ENCODE data around the gene SYNE1. TPM values are rescaled to one million over a fixed set of nuclear protein-coding genes. Genes with fewer than 3 reads are reported as not detected.
A peak's percentile ranks its signal among the peaks of the same experiment; 100 is the strongest.

SYNE1 gene
- polyA plus RNA-seq, 2 of the 4 experiments (the other 2 are of a cell fraction), result 10.5 to 28.5 TPM

DNA sequence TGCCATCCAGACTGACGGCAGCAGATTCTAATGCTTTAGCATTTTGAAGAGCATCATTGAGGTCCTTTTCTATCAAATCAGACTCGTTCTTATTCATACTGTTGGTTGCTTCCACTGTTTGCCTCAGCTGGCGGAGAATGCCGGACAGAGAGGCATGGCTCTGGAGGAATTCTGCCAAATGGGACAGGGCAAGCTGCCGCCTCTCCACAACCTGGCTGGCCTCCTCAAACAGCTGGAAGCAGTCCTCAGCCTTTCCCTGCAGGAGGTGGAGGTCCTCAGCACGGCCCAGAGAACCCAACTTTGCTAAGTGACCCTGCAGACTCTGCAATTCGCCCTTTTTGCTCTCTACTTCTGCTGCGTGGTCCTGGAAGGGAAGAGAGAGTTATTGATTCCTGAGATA lies 220.5 kb downstream of the SYNE1 start:
- POLR2A ChIA-PET, result no interaction called here
- DNase-seq (ENCODE audit: low read depth in 1 of 2, low spot score in 1 of 2), result no peak

DNA sequence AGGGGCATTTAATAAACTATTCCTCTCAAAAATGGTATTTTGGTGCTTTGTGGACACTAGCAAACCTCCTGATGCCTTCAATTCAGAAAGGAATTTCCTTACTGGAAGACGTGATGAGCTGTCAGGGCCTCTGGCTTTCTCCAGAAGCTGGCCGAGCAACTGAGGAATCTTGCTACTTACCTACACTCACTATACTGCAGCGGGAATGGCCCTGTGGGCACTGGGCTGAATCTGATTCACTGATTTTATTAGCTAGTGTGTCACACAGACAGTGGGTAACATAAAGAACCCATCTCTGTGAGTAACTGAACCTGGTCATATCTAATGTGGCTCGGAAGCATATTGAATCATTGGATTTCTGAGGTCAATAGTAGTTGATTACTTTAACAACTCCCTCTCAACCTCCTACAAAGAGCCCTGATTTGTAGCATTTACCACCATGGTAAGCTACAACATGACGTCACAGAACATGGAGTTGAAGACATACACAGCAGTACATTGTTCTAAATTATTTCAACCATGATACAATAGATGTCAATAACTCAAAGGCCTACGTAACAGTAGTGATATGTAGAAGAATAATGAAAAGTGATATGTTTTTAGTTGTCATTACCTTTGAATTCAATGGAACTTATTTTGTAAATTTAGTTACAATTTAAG lies 232.1 kb downstream of the SYNE1 start:
- H3K4me2 ChIP-seq, result peak overlapping the region; percentile 83
- no peak for FAIRE-seq
- peak overlapping the region; percentile 12; the same call in 1 of the 3 replicates for H3K4me3 ChIP-seq
- peaks cover 47% of the 10 kb centered on the region for H3K4me1 ChIP-seq
- DNase-seq (ENCODE audit: low read depth in 1 of 2, low spot score in 1 of 2), result peak in 1 of 2 experiments; percentile 20
- ChIA-PET CTCF (interaction anchor here (1.3 kb wide), 1 partner anchor 32 kb away, joined by 3 read pairs; no protein-coding TSS in a partner anchor), POLR2A (interaction anchor here (0.5 kb wide), 1 partner anchor 959 kb away, joined by 3 read pairs; no protein-coding TSS in a partner anchor)
- peak overlapping the region; percentile 57 to 79 for H3K27ac ChIP-seq
- ATAC-seq, result peak; percentile 31 to 61; a peak in 3 of 6 replicates
- WGBS (ENCODE audit: missing lambda C conversion rate), result 26% methylated on average over 6 of the region's 6 CpGs
- H3K9me3 ChIP-seq, result no peaks in the 10 kb centered on the region
- TF ChIP-seq ZC3H11A (IDR thresholded peaks at IDR 0.05), result no peak
- no peak for TF ChIP-seq NPAS2 (CRISPR knock-in tag; IDR thresholded peaks at IDR 0.05; ENCODE audit: borderline replicate concordance)
- no peak for TF ChIP-seq SMC3 (IDR thresholded peaks at IDR 0.05)
- TF ChIP-seq GATA3 (IDR thresholded peaks at IDR 0.05; ENCODE audit: borderline replicate concordance), result no peak
- TF ChIP-seq, protein P1, sequence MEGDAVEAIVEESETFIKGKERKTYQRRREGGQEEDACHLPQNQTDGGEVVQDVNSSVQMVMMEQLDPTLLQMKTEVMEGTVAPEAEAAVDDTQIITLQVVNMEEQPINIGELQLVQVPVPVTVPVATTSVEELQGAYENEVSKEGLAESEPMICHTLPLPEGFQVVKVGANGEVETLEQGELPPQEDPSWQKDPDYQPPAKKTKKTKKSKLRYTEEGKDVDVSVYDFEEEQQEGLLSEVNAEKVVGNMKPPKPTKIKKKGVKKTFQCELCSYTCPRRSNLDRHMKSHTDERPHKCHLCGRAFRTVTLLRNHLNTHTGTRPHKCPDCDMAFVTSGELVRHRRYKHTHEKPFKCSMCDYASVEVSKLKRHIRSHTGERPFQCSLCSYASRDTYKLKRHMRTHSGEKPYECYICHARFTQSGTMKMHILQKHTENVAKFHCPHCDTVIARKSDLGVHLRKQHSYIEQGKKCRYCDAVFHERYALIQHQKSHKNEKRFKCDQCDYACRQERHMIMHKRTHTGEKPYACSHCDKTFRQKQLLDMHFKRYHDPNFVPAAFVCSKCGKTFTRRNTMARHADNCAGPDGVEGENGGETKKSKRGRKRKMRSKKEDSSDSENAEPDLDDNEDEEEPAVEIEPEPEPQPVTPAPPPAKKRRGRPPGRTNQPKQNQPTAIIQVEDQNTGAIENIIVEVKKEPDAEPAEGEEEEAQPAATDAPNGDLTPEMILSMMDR (IDR thresholded peaks at IDR 0.05), result no peak
- TF ChIP-seq TP53 (CRISPR knock-in tag; IDR thresholded peaks at IDR 0.05), result no peak
- TF ChIP-seq BHLHE40 (IDR thresholded peaks at IDR 0.05; ENCODE audit: low read depth, low read length), result no peak
- TF ChIP-seq HOXB13 (CRISPR knock-in tag; IDR thresholded peaks at IDR 0.05; ENCODE audit: low read depth), result no peak
- no peak for TF ChIP-seq PHF8 (IDR thresholded peaks at IDR 0.05; ENCODE audit: borderline replicate concordance, low read depth)
- no peak for TF ChIP-seq KDM5A (IDR thresholded peaks at IDR 0.05)
- TF ChIP-seq MAFK (IDR thresholded peaks at IDR 0.05; ENCODE audit: partially characterized antibody), result no peak
- TF ChIP-seq SREBF2 (IDR thresholded peaks at IDR 0.05), result no peak
- TF ChIP-seq FOSB (CRISPR knock-in tag; IDR thresholded peaks at IDR 0.05), result no peak
- no peak for TF ChIP-seq CHD4 (IDR thresholded peaks at IDR 0.05; ENCODE audit: borderline replicate concordance)
- no peak for TF ChIP-seq CBX2 (IDR thresholded peaks at IDR 0.05; ENCODE audit: borderline replicate concordance, low read depth)
- no peak for TF ChIP-seq RFX5 (IDR thresholded peaks at IDR 0.05)
- TF ChIP-seq, protein P2, sequence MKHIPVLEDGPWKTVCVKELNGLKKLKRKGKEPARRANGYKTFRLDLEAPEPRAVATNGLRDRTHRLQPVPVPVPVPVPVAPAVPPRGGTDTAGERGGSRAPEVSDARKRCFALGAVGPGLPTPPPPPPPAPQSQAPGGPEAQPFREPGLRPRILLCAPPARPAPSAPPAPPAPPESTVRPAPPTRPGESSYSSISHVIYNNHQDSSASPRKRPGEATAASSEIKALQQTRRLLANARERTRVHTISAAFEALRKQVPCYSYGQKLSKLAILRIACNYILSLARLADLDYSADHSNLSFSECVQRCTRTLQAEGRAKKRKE (CRISPR knock-in tag; IDR thresholded peaks at IDR 0.05; ENCODE audit: low read depth), result no peak
- TF ChIP-seq JUNB (IDR thresholded peaks at IDR 0.05), result no peak
- TF ChIP-seq FOSL2 (IDR thresholded peaks at IDR 0.05), result no peak
- TF ChIP-seq FOSL2 (CRISPR knock-in tag; IDR thresholded peaks at IDR 0.05), result no peak
- no peak for TF ChIP-seq MAZ (IDR thresholded peaks at IDR 0.05; ENCODE audit: borderline replicate concordance, low read depth, low read length)

More for the DNA sequence above, 220.5 kb downstream of the SYNE1 start:
- no peak overlapping the region for H3K27ac ChIP-seq
- no peaks in the 10 kb centered on the region for H3K4me1 ChIP-seq
- no peak for FAIRE-seq
- whole genome bisulfite sequencing (ENCODE audit: missing lambda C conversion rate), result 90% methylated on average over 8 of the region's 8 CpGs
- no peak overlapping the region for H3K4me2 ChIP-seq
- ATAC-seq, result no peak
- CTCF ChIA-PET, result no interaction called here
- no peaks in the 10 kb centered on the region for H3K9me3 ChIP-seq
- TF ChIP-seq HDAC2 (IDR thresholded peaks at IDR 0.05), result no peak
- TF ChIP-seq, protein P3, sequence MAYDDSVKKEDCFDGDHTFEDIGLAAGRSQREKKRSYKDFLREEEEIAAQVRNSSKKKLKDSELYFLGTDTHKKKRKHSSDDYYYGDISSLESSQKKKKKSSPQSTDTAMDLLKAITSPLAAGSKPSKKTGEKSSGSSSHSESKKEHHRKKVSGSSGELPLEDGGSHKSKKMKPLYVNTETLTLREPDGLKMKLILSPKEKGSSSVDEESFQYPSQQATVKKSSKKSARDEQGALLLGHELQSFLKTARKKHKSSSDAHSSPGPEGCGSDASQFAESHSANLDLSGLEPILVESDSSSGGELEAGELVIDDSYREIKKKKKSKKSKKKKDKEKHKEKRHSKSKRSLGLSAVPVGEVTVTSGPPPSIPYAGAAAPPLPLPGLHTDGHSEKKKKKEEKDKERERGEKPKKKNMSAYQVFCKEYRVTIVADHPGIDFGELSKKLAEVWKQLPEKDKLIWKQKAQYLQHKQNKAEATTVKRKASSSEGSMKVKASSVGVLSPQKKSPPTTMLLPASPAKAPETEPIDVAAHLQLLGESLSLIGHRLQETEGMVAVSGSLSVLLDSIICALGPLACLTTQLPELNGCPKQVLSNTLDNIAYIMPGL (CRISPR knock-in tag; IDR thresholded peaks at IDR 0.05; ENCODE audit: borderline replicate concordance), result no peak
- H3K4me3 ChIP-seq, result no peak overlapping the region

Data from A549 (cell line).